ENCODE results near the gene TMEM170A. TPM values are rescaled to one million over a fixed set of nuclear protein-coding genes. Genes with fewer than 3 reads are reported as not detected.

Gene TMEM170A
- total and polyA plus RNA-seq, 10 of the 15 experiments (the other 5 are each of a cell fraction or from before 2014, with no cell fraction given), result 7.3 to 28.2 (median 20.9) TPM

- ChIA-PET POLR2A (no interaction called here), SMC1A (ENCODE audit: uncharacterized antibody, unreplicated experiment) (interaction anchor here (1.4 kb wide), 1 partner anchor 9 kb away, joined by 3 read pairs; no protein-coding TSS in a partner anchor), RAD21 (ENCODE audit: unreplicated experiment) (no interaction called here), CTCF (interaction anchor here (0.5 to 1.5 kb wide), 2 partner anchors 9 to 1171 kb away, joined by 3 read pairs; no protein-coding TSS in a partner anchor)
- Histone ChIP-seq H2AFZ (ENCODE audit: control insufficient read depth, low read depth, low read length) (no peak overlapping the region), H3K27ac (ENCODE audit: control insufficient read depth, insufficient read depth) (no peak overlapping the region), H3K27me3 (replicated peaks in 1 of 2; ENCODE audit: control insufficient read depth in 2 of 2, insufficient read depth in 2 of 2, low read length in 1 of 2) (no peaks in the 10 kb centered on the region; a peak in 1 of 4 replicates), H3K4me2 (ENCODE audit: control insufficient read depth, insufficient read depth) (no peak overlapping the region), H3K36me3 (ENCODE audit: control insufficient read depth in 2 of 2, insufficient read depth in 2 of 2, low read length in 1 of 2) (no peaks in the 10 kb centered on the region), H3K9me3 (replicated peaks; ENCODE audit: control insufficient read depth, insufficient read depth, low read length) (no peaks in the 10 kb centered on the region), H3K4me3 (no peak overlapping the region), H3K9ac (ENCODE audit: control insufficient read depth, insufficient read depth, low read length) (no peak overlapping the region), H3K4me1 (ENCODE audit: control insufficient read depth, insufficient read depth, low read length) (peaks cover 18% of the 10 kb centered on the region), H3K79me2 (ENCODE audit: control insufficient read depth, insufficient read depth, low read length) (no peaks in the 10 kb centered on the region), H4K20me1 (ENCODE audit: control insufficient read depth, insufficient read depth) (no peaks in the 10 kb centered on the region)
- TF ChIP-seq TCF3 (IDR thresholded peaks at IDR 0.05; ENCODE audit: borderline replicate concordance, insufficient read depth, low read depth, low read length) (no peak), NRF1 (conservative IDR thresholded peaks at IDR 0.05; ENCODE audit: low read depth, low read length) (no peak), IKZF1 (conservative IDR thresholded peaks at IDR 0.05) (no peak), SREBF2 (IDR thresholded peaks at IDR 0.05; ENCODE audit: low read length) (no peak), NR2C1 (IDR thresholded peaks at IDR 0.05) (no peak), FOS (IDR thresholded peaks at IDR 0.05; ENCODE audit: borderline replicate concordance, extremely low read depth, insufficient read length) (no peak), USF1 (IDR thresholded peaks at IDR 0.05; ENCODE audit: borderline replicate concordance, extremely low read length, insufficient read depth, low read depth, low read length) (no peak), ZSCAN29 (IDR thresholded peaks at IDR 0.05) (no peak), CUX1 (IDR thresholded peaks at IDR 0.05; ENCODE audit: insufficient replicate concordance, low read depth, low read length) (no peak), RUNX3 (IDR thresholded peaks at IDR 0.05; ENCODE audit: low read length) (no peak), YBX1 (IDR thresholded peaks at IDR 0.05) (no peak)
- TF ChIP-seq, protein P1, sequence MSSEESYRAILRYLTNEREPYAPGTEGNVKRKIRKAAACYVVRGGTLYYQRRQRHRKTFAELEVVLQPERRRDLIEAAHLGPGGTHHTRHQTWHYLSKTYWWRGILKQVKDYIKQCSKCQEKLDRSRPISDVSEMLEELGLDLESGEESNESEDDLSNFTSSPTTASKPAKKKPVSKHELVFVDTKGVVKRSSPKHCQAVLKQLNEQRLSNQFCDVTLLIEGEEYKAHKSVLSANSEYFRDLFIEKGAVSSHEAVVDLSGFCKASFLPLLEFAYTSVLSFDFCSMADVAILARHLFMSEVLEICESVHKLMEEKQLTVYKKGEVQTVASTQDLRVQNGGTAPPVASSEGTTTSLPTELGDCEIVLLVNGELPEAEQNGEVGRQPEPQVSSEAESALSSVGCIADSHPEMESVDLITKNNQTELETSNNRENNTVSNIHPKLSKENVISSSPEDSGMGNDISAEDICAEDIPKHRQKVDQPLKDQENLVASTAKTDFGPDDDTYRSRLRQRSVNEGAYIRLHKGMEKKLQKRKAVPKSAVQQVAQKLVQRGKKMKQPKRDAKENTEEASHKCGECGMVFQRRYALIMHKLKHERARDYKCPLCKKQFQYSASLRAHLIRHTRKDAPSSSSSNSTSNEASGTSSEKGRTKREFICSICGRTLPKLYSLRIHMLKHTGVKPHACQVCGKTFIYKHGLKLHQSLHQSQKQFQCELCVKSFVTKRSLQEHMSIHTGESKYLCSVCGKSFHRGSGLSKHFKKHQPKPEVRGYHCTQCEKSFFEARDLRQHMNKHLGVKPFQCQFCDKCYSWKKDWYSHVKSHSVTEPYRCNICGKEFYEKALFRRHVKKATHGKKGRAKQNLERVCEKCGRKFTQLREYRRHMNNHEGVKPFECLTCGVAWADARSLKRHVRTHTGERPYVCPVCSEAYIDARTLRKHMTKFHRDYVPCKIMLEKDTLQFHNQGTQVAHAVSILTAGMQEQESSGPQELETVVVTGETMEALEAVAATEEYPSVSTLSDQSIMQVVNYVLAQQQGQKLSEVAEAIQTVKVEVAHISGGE (CRISPR knock-in tag; IDR thresholded peaks at IDR 0.05), result no peak
- intact Hi-C loops (cut with micrococcal nuclease; ENCODE audit: unreplicated experiment) (no loop called here), in situ Hi-C loops (cut with MboI) (no loop called here)
- DNase-seq (ENCODE audit: low read depth, low spot score), result no peak
- FAIRE-seq, result no peak
- ATAC-seq, result no peak
- whole genome bisulfite sequencing (ENCODE audit: insufficient coverage, insufficient replicate concordance, low lambda C conversion rate, missing lambda C conversion rate), result 38% methylated on average over 7 of the region's 7 CpGs
- BruUV-seq (replicated peaks), result no TSS peak
Observed at GRCh38 chr16:75481475-75481874, 17.0 kb upstream of the TMEM170A start.
